K562 (cell line): ENCODE results near the gene GRB2. TPM values are rescaled to one million over a fixed set of nuclear protein-coding genes. Genes with fewer than 3 reads are reported as not detected.
A peak's percentile ranks its signal among the peaks of the same experiment; 100 is the strongest.

Experiments
- FOXA1 ChIP-seq: fragments of 450-650 bp; IDR thresholded peaks from 2 replicates; pipeline ENCODE4 v1.6.1; 2016; ENCODE audit warnings: mild to moderate bottlenecking, borderline replicate concordance
- GABPA ChIP-seq: fragments of 200-800 bp; sonication (Bioruptor generic); conservative IDR thresholded peaks from 2 replicates; pipeline ENCODE4 v1.6.1; 2016; ENCODE audit warnings: low read depth, missing genetic modification characterization, missing compliant biosample characterization
- HMGN3 ChIP-seq: IDR thresholded peaks from 2 replicates; pipeline ENCODE4 v1.6.1; 2011; ENCODE audit warnings: borderline replicate concordance, low read depth, mild to moderate bottlenecking, mixed read lengths, low read length; ENCODE audit not compliant: insufficient read length; ENCODE audit errors: extremely low read depth
- HNRNPLL ChIP-seq: fragments of 200-400 bp; formaldehyde crosslinking; IDR thresholded peaks from 2 replicates; pipeline ENCODE4 v1.6.1; 2017; ENCODE audit warnings: low read length, low read depth, mild to moderate bottlenecking; ENCODE audit not compliant: poor library complexity, severe bottlenecking
- MCM3 ChIP-seq: fragments of 450-650 bp; IDR thresholded peaks from 2 replicates; pipeline ENCODE4 v1.6.1; 2016
- MECOM ChIP-seq: fragments of 250-450 bp; sonication (Bioruptor Pico); IDR thresholded peaks from 2 replicates; pipeline ENCODE4 v1.8.0; 2022; ENCODE audit warnings: inconsistent platforms
- NR4A1 ChIP-seq, 2 experiments: fragments of 250-450 bp in 1 of 2; fragments of 450-650 bp in 1 of 2; sonication (Bioruptor Pico) in 1 of 2; IDR thresholded peaks; 2 replicates each; pipeline versions ENCODE4 v1.4.0 to v1.6.1; 2016 to 2020; ENCODE audit warnings: mild to moderate bottlenecking in 2 of 2, missing compliant biosample characterization in 1 of 2, missing genetic modification characterization in 1 of 2, moderate library complexity in 1 of 2
- PHF21A ChIP-seq: fragments of 450-650 bp; IDR thresholded peaks from 2 replicates; pipeline ENCODE4 v1.6.1; 2017; ENCODE audit warnings: low read depth, borderline replicate concordance
- PTTG1 ChIP-seq: fragments of 450-650 bp; IDR thresholded peaks from 2 replicates; pipeline ENCODE4 v1.6.1; 2016; ENCODE audit warnings: low read depth, mild to moderate bottlenecking, missing genetic modification characterization, missing compliant biosample characterization
- RCOR1 ChIP-seq, 2 experiments: IDR thresholded peaks; 2 replicates each; pipeline ENCODE4 v1.6.1; 2012; ENCODE audit warnings: low read depth in 2 of 2, low read length in 2 of 2, borderline replicate concordance in 1 of 2, improper control_type of control experiment in 1 of 2
- RNF2 ChIP-seq: sonication (generic); IDR thresholded peaks from 2 replicates; pipeline ENCODE4 v1.6.1; 2016
- RUNX1 ChIP-seq: sonication (generic); IDR thresholded peaks from 2 replicates; pipeline ENCODE4 v1.6.1; 2016; ENCODE audit warnings: antibody characterized with exemption, low read depth
- SMAD4 ChIP-seq: fragments of 250-450 bp; sonication (Bioruptor Pico); conservative IDR thresholded peaks from 2 replicates; pipeline ENCODE4 v1.8.0; 2021; ENCODE audit warnings: inconsistent platforms, mild to moderate bottlenecking, moderate library complexity
- SP2 ChIP-seq: IDR thresholded peaks from 2 replicates; pipeline ENCODE4 v1.6.1; 2011; ENCODE audit warnings: mild to moderate bottlenecking, low read depth, low read length, moderate library complexity; ENCODE audit not compliant: poor library complexity, severe bottlenecking; ENCODE audit errors: extremely low read depth
- TOE1 ChIP-seq, 2 experiments: fragments of 450-650 bp in 1 of 2; sonication (generic) in 1 of 2; formaldehyde crosslinking in 1 of 2; IDR thresholded peaks; 2 replicates each; pipeline versions ENCODE4 v1.7.1 to v1.8.0; 2016 to 2022; ENCODE audit warnings: borderline replicate concordance in 2 of 2, mild to moderate bottlenecking in 2 of 2, antibody characterized with exemption in 1 of 2, inconsistent platforms in 1 of 2, low read depth in 1 of 2, missing genetic modification reagents in 1 of 2, moderate library complexity in 1 of 2
- ZFP36 ChIP-seq: fragments of 150-350 bp; IDR thresholded peaks from 2 replicates; pipeline ENCODE4 v1.6.1; 2018; ENCODE audit warnings: low read length, low read depth; ENCODE audit not compliant: partially characterized antibody
- ZNF3 ChIP-seq: fragments of 250-450 bp; sonication (Bioruptor Pico); IDR thresholded peaks from 2 replicates; pipeline ENCODE4 v1.5.0; 2021; ENCODE audit warnings: mild to moderate bottlenecking, moderate library complexity
- polyA plus RNA-seq, 8 experiments: library from polyadenylated mRNA; depleted of rRNA in 4 of 8; stranded (reverse) in 5 of 8; unstranded in 3 of 8; fragments of >200 nt; fragmentation: Nextera tagmentation in 2 of 8; fragmentation: Illumina TruSeq in 1 of 8; extraction: Ambion mirVana in 2 of 8; extraction: Trizol in 1 of 8; gene quantifications; 2 replicates each; pipeline versions ENCODE4 v1.2.1 to v1.2.3, GENCODE V29; 2011 to 2014; ENCODE audit warnings: inconsistent platforms in 1 of 8, missing spikeins in 1 of 8
- total RNA-seq, 7 experiments: library from RNA; depleted of rRNA in 6 of 7; stranded (reverse); fragments of >200 nt in 6 of 7; fragmentation: Illumina TruSeq in 2 of 7; extraction: Trizol in 2 of 7; gene quantifications; 2 replicates each; pipeline versions ENCODE4 v1.2.1 to v1.2.3, GENCODE V29; 2011 to 2021; ENCODE audit warnings: low replicate concordance in 1 of 7
- TF ChIP-seq, protein P1 (sequence below): sonication (generic); formaldehyde crosslinking; IDR thresholded peaks from 2 replicates; pipeline ENCODE4 v1.8.0; 2023; ENCODE audit warnings: missing genetic modification reagents, mild to moderate bottlenecking, borderline replicate concordance
- TF ChIP-seq, protein P2 (sequence below): fragments of 250-450 bp; sonication (Bioruptor Pico); IDR thresholded peaks from 2 replicates; pipeline ENCODE4 v1.5.0; 2020; ENCODE audit warnings: mild to moderate bottlenecking
- TF ChIP-seq, protein P3 (sequence below): fragments of 250-450 bp; sonication (Bioruptor Pico); IDR thresholded peaks from 2 replicates; pipeline ENCODE4 v1.8.0; 2022; ENCODE audit warnings: moderate library complexity, mild to moderate bottlenecking, inconsistent platforms

Gene GRB2
- total and polyA plus RNA-seq, 9 of the 15 experiments (the other 6 are each of a cell fraction or from before 2014, with no cell fraction given), result 57.2 to 136 (median 84.8) TPM

DNA sequence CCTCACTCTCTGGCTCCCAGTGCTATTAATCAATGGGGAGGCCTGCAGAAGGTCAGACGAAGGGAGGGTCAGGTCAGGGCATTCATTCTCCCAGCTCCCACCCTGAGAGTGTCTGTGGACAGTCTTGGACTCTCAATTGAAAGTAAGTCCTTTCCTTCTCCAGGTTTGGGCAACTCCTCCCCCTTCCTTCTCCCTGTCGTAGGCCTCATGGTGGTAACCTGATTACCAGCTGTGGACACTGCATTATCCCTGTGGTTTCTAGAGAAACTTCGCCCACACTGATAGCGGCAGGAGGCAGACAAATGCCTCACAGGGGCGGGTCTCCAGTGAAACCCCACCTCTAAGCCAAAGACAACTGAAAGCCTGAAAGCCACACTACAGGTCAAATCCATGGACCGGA, 58.6 kb downstream of the GRB2 start (continued):
- no peak for TF ChIP-seq PHF21A
- TF ChIP-seq FOXA1, result no peak
- TF ChIP-seq RUNX1, result peak; percentile 73; the same call in 1 of the 2 replicates
- TF ChIP-seq, protein P1, sequence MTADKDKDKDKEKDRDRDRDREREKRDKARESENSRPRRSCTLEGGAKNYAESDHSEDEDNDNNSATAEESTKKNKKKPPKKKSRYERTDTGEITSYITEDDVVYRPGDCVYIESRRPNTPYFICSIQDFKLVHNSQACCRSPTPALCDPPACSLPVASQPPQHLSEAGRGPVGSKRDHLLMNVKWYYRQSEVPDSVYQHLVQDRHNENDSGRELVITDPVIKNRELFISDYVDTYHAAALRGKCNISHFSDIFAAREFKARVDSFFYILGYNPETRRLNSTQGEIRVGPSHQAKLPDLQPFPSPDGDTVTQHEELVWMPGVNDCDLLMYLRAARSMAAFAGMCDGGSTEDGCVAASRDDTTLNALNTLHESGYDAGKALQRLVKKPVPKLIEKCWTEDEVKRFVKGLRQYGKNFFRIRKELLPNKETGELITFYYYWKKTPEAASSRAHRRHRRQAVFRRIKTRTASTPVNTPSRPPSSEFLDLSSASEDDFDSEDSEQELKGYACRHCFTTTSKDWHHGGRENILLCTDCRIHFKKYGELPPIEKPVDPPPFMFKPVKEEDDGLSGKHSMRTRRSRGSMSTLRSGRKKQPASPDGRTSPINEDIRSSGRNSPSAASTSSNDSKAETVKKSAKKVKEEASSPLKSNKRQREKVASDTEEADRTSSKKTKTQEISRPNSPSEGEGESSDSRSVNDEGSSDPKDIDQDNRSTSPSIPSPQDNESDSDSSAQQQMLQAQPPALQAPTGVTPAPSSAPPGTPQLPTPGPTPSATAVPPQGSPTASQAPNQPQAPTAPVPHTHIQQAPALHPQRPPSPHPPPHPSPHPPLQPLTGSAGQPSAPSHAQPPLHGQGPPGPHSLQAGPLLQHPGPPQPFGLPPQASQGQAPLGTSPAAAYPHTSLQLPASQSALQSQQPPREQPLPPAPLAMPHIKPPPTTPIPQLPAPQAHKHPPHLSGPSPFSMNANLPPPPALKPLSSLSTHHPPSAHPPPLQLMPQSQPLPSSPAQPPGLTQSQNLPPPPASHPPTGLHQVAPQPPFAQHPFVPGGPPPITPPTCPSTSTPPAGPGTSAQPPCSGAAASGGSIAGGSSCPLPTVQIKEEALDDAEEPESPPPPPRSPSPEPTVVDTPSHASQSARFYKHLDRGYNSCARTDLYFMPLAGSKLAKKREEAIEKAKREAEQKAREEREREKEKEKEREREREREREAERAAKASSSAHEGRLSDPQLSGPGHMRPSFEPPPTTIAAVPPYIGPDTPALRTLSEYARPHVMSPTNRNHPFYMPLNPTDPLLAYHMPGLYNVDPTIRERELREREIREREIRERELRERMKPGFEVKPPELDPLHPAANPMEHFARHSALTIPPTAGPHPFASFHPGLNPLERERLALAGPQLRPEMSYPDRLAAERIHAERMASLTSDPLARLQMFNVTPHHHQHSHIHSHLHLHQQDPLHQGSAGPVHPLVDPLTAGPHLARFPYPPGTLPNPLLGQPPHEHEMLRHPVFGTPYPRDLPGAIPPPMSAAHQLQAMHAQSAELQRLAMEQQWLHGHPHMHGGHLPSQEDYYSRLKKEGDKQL, result no peak
- TF ChIP-seq SMAD4 (CRISPR knock-in tag), result peak; percentile 63
- TF ChIP-seq SP2, result no peak
- no peak for TF ChIP-seq ZNF3 (CRISPR knock-in tag)
- TF ChIP-seq, protein P2, sequence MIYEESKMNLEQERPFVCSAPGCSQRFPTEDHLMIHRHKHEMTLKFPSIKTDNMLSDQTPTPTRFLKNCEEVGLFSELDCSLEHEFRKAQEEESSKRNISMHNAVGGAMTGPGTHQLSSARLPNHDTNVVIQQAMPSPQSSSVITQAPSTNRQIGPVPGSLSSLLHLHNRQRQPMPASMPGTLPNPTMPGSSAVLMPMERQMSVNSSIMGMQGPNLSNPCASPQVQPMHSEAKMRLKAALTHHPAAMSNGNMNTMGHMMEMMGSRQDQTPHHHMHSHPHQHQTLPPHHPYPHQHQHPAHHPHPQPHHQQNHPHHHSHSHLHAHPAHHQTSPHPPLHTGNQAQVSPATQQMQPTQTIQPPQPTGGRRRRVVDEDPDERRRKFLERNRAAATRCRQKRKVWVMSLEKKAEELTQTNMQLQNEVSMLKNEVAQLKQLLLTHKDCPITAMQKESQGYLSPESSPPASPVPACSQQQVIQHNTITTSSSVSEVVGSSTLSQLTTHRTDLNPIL (CRISPR knock-in tag), result no peak
- TF ChIP-seq HMGN3, result no peak
- no peak for TF ChIP-seq HNRNPLL
- peak in 1 of 2 experiments; percentile 93; a peak in 2 of 4 replicates for TF ChIP-seq RCOR1 (IDR thresholded peaks at IDR 0.05; ENCODE audit: borderline replicate concordance in 1 of 2, low read depth in 2 of 2, low read length in 2 of 2)
- no peak for TF ChIP-seq PTTG1 (tag)
- no peak for TF ChIP-seq MECOM (CRISPR knock-in tag)
- TF ChIP-seq NR4A1 (CRISPR knock-in tag; IDR thresholded peaks at IDR 0.05), result no peak
- no peak for TF ChIP-seq NR4A1 (tag; IDR thresholded peaks at IDR 0.05)
- no peak for TF ChIP-seq GABPA (tag)
- peak; percentile 82 for TF ChIP-seq RNF2
- no peak; the same call in 1 of the 2 replicates for TF ChIP-seq TOE1 (IDR thresholded peaks at IDR 0.05; ENCODE audit: borderline replicate concordance)
- TF ChIP-seq TOE1 (CRISPR knock-in tag; IDR thresholded peaks at IDR 0.05; ENCODE audit: borderline replicate concordance, low read depth), result no peak
- TF ChIP-seq, protein P3, sequence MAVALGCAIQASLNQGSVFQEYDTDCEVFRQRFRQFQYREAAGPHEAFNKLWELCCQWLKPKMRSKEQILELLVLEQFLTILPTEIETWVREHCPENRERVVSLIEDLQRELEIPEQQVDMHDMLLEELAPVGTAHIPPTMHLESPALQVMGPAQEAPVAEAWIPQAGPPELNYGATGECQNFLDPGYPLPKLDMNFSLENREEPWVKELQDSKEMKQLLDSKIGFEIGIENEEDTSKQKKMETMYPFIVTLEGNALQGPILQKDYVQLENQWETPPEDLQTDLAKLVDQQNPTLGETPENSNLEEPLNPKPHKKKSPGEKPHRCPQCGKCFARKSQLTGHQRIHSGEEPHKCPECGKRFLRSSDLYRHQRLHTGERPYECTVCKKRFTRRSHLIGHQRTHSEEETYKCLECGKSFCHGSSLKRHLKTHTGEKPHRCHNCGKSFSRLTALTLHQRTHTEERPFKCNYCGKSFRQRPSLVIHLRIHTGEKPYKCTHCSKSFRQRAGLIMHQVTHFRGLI (CRISPR knock-in tag), result no peak
- peak; percentile 17 for TF ChIP-seq ZFP36
- TF ChIP-seq MCM3, result no peak
